ENCODE measurements around the gene ZNF775. TPM values are rescaled to one million over a fixed set of nuclear protein-coding genes. Genes with fewer than 3 reads are reported as not detected.

Gene ZNF775
- total RNA-seq, 4 donors from 2014 or later = 0.72 to 4.4 (median 1.4) TPM

DNA sequence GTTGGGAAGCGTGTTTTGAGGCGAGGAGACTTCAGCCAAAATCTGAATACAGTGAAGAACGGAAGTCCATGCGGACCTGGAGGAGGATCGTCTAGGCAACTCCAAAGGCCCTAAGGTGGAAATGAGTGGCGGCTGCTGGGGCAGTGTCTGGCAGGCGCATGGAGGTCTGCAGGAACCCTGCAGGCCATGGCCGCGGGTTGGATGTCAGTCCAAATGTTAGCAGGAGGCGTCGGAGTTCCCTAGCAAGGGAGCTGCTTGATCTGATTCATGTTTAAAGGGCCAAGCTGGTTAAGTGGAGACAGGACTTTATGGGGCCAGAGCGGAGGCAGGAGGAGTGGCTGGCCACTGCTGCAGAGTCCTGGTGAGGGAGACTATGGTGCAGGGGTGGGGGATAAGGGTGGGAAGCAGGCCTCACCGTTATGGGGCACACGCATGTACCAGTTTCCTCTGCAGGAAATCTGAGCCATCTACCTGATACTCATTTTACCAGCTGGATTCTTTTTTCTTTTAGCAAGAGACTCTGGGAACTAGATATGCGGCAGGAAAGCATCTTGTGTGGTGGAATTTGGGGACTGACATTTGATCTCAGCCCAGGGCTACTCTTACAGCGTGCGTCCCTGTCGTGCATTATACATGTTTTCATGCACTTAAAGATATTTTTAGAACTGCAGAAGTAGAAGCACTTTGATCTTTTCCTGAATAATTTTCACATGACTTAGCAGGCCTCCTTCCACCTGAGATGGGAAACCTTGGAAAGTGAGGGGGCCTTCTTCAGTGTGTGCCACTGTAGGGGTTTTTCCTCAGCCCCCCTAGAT is 17.1 kb upstream of the ZNF775 start:
- ATAC-seq (ENCODE audit: low FRiP score) (no peak), DNase-seq (ENCODE audit: low spot score) (no peak)
- TF ChIP-seq, protein P1, sequence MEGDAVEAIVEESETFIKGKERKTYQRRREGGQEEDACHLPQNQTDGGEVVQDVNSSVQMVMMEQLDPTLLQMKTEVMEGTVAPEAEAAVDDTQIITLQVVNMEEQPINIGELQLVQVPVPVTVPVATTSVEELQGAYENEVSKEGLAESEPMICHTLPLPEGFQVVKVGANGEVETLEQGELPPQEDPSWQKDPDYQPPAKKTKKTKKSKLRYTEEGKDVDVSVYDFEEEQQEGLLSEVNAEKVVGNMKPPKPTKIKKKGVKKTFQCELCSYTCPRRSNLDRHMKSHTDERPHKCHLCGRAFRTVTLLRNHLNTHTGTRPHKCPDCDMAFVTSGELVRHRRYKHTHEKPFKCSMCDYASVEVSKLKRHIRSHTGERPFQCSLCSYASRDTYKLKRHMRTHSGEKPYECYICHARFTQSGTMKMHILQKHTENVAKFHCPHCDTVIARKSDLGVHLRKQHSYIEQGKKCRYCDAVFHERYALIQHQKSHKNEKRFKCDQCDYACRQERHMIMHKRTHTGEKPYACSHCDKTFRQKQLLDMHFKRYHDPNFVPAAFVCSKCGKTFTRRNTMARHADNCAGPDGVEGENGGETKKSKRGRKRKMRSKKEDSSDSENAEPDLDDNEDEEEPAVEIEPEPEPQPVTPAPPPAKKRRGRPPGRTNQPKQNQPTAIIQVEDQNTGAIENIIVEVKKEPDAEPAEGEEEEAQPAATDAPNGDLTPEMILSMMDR (IDR thresholded peaks at IDR 0.05) = no peak

DNA sequence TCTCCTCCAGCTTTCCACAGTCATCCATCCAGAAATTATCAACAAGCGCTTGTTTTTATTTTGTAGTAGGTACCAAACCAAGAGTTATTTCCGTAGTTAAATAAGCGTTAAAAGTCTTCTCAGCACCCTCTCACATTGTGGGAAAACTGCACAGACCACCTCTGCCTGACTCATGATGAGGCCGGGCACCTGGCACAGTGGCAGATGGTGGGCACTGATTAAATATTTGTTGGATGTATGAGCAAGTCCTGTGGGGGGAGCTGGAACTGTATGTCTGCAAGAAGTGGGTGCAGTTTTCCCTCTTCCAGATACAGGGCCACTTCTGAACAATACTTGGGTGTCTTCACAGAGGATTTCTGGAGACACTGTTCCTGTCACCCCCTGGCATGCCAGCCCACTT is 15.8 kb upstream of the ZNF775 start:
- no peak for ATAC-seq (ENCODE audit: low FRiP score)

DNA sequence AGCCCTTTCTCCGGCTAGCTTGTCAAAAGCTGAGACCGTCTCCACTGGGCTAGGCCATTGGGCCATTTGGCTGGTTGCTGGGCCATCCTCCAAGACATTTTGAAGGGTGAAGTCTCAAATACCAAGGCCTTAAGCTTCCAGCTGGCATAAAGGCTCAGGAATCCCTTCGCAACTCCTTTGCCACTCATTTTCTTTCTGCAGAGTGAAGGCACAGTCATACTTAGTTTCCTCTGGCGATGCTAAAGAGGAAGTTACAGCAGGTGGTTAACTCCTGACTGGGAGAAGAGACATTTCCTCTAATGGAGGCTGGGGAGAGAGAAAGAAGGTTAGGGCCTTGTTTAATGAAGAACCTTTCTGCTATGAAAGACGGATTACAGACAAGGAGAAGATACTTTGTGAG is 15.3 kb upstream of the ZNF775 start:
- DNase-seq (ENCODE audit: low spot score) (no peak), ATAC-seq (ENCODE audit: low FRiP score) (no peak)
- TF ChIP-seq, protein P1 (IDR thresholded peaks at IDR 0.05) = no peak

More for the DNA sequence above, 15.8 kb upstream of the ZNF775 start:
- no peak for DNase-seq (ENCODE audit: low spot score)
- TF ChIP-seq, protein P1 (IDR thresholded peaks at IDR 0.05) = no peak

DNA sequence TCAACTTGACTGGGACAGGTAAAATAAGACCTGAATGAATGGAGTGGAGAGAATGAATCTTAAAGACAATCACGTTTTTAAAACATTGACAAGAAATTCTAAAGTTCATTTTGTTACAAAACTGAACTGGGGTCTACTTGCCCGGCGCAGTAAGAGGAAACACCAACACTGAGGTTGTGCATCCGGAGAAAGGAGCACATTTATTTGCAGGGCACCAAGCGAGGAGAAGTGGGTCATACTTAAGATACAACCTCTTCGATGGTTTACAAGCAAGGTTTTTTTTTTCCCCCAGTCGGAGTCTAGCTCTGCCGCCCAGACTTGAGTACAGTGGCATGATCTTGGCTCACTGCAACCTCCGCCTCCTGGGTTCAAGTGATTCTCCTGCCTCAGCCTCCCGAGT is 13.9 kb upstream of the ZNF775 start:
- TF ChIP-seq, protein P1 (IDR thresholded peaks at IDR 0.05) = no peak
- DNase-seq (ENCODE audit: low spot score) = no peak

DNA sequence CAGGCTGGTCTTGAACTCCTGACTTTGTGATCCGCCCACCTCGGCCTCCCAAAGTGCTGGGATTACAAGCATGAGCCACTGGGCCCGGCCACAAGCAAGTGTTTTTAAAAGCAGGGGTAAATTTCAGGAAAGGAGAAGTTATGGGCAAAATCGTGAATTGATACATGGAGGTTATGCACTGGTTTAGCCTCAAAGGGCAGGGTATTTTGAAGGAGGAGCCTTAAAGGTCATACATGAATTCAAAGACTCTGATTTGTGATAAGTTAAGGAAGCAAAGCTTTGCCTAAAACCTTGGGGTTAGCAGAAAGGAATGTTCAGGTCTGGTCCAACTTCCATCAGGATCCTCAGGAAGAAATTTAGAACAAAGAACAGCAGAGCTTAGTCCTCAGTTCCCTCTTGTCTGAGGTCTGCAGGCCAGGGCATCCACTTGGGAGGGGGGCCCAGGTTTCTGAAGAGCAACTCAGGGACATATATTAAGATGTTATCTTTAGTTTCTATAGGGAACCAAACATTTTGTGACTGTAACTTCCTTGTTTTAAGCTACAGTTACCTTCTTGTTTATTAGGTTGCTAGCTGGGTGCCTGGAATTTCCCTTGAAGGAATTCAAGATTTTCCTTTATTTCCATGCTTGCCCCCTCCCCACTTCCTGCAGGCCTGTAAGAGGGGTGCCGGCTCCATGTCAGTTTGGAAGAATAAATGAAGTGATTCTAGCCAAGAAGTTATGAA is 13.3 kb upstream of the ZNF775 start:
- TF ChIP-seq, protein P1 (IDR thresholded peaks at IDR 0.05) = no peak
- ATAC-seq (ENCODE audit: low FRiP score) = no peak
- no peak for DNase-seq (ENCODE audit: low spot score)

More for the DNA sequence above, 13.9 kb upstream of the ZNF775 start:
- ATAC-seq (ENCODE audit: low FRiP score) = no peak

DNA sequence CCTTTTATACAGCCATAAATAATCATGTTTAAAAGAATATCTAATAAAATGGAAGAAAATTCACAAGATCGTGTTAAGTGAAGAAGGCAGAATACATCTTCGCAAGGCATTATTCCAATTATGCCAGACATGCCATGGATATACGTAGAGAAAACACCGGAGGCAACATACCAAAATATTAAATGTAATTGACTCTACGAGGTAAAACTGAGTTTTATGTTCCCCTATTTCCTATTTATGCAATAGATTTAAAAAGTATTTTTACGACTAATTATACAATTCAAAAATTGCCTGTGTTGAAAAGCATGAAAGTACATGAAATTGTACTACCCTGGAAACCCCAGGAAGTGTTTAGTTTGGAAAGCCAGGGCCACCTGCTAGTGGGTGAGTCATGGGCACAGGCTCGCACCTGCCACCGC is 11.4 kb upstream of the ZNF775 start:
- DNase-seq (ENCODE audit: low spot score) = no peak
- TF ChIP-seq, protein P1 (IDR thresholded peaks at IDR 0.05) = no peak
- no peak for ATAC-seq (ENCODE audit: low FRiP score)
